Fibroblast of mammary gland (primary cell): Measurements from ENCODE around the gene MARCHF5.

Experiments
- DNase-seq: peaks from one replicate; pipeline ENCODE4 v3.0.0-alpha.2; 2010; ENCODE audit warnings: low read depth
- H3K4me3 ChIP-seq: 2 replicates; pipeline ENCODE4 v1.5.1; 2011; ENCODE audit warnings: low read depth, mild to moderate bottlenecking, low read length, moderate library complexity; ENCODE audit not compliant: control insufficient read depth
- CTCF ChIP-seq: conservative IDR thresholded peaks from 2 replicates; pipeline ENCODE4 v1.5.1; 2011; ENCODE audit warnings: low read depth, low read length, inconsistent platforms; ENCODE audit not compliant: control insufficient read depth, insufficient read depth

Gene MARCHF5

GRCh38 chr10:92354587-92354986, 63.6 kb downstream of the MARCHF5 start:
- no peak for TF ChIP-seq CTCF
- DNase-seq: no peak

GRCh38 chr10:92356041-92356440, 65.1 kb downstream of the MARCHF5 start:
- TF ChIP-seq CTCF: no peak
- H3K4me3 ChIP-seq: no peak overlapping the region
- DNase-seq: no peak

More at GRCh38 chr10:92354587-92354986, 63.6 kb downstream of the MARCHF5 start:
- H3K4me3 ChIP-seq: no peak overlapping the region

GRCh38 chr10:92363498-92363897, 72.5 kb downstream of the MARCHF5 start:
- no peak overlapping the region for H3K4me3 ChIP-seq
- DNase-seq: no peak
- no peak for TF ChIP-seq CTCF

GRCh38 chr10:92366412-92367021, 75.5 kb downstream of the MARCHF5 start:
- H3K4me3 ChIP-seq: no peak overlapping the region
- DNase-seq: no peak
- TF ChIP-seq CTCF: no peak

- no peak overlapping the region for H3K4me3 ChIP-seq
- TF ChIP-seq CTCF: no peak
- no peak for DNase-seq
Observed at GRCh38 chr10:92377962-92378361, 87.0 kb downstream of the MARCHF5 start.

- TF ChIP-seq CTCF: no peak
- no peak overlapping the region for H3K4me3 ChIP-seq
- DNase-seq: no peak
Observed at GRCh38 chr10:92381543-92381954, 90.6 kb downstream of the MARCHF5 start.

- H3K4me3 ChIP-seq: no peak overlapping the region
- TF ChIP-seq CTCF: no peak
- no peak for DNase-seq
Observed at GRCh38 chr10:92382631-92383030, 91.7 kb downstream of the MARCHF5 start.
